PFSK-1 (cell line): Measurements from ENCODE around the gene ACADS.

ENCODE experiments used
- POLR2AphosphoS5 ChIP-seq: IDR thresholded peaks from 2 replicates; pipeline ENCODE4 v1.6.1; 2012; ENCODE audit warnings: low read depth, mild to moderate bottlenecking, control low read depth, low read length, moderate library complexity
- SIN3A ChIP-seq: IDR thresholded peaks from 2 replicates; pipeline ENCODE4 v1.6.1; 2012; ENCODE audit warnings: mild to moderate bottlenecking, low read length, moderate library complexity, borderline replicate concordance; ENCODE audit not compliant: insufficient read depth
- TAF1 ChIP-seq: IDR thresholded peaks from 2 replicates; pipeline ENCODE4 v1.6.1; 2012; ENCODE audit warnings: low read length, control low read depth, borderline replicate concordance; ENCODE audit not compliant: insufficient read depth
- TF ChIP-seq, protein P1 (sequence below), 2 experiments: IDR thresholded peaks; 2 replicates each; pipeline versions ENCODE4 v1.6.1 to v1.8.0; 2011 to 2012; ENCODE audit warnings: low read depth in 2 of 2, low read length in 2 of 2, control low read depth in 1 of 2, inconsistent platforms in 1 of 2, mild to moderate bottlenecking in 1 of 2, moderate library complexity in 1 of 2; ENCODE audit not compliant: insufficient read depth in 1 of 2

DNA sequence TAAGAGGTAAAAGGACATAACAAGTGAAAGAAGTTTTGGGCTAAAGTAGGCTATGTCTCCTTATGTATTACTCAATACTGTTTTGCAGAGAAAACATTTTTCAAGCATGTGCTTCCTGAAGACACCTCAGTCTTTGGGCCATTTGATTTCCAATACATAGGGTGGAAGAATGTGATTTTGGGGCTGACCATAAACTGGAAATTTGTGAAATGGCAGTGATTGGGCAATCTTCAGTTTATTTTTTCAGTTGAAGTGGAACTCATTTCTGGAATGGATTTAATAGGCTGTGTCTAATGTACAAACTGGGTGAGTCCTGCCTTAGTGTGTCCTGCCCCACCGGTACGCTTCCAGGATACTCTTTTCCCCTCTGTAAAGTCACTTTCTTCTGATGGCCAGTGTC lies 2.8 kb upstream of the ACADS start:
- TF ChIP-seq POLR2AphosphoS5 (no peak), SIN3A (no peak), TAF1 (no peak)
- TF ChIP-seq, protein P1, sequence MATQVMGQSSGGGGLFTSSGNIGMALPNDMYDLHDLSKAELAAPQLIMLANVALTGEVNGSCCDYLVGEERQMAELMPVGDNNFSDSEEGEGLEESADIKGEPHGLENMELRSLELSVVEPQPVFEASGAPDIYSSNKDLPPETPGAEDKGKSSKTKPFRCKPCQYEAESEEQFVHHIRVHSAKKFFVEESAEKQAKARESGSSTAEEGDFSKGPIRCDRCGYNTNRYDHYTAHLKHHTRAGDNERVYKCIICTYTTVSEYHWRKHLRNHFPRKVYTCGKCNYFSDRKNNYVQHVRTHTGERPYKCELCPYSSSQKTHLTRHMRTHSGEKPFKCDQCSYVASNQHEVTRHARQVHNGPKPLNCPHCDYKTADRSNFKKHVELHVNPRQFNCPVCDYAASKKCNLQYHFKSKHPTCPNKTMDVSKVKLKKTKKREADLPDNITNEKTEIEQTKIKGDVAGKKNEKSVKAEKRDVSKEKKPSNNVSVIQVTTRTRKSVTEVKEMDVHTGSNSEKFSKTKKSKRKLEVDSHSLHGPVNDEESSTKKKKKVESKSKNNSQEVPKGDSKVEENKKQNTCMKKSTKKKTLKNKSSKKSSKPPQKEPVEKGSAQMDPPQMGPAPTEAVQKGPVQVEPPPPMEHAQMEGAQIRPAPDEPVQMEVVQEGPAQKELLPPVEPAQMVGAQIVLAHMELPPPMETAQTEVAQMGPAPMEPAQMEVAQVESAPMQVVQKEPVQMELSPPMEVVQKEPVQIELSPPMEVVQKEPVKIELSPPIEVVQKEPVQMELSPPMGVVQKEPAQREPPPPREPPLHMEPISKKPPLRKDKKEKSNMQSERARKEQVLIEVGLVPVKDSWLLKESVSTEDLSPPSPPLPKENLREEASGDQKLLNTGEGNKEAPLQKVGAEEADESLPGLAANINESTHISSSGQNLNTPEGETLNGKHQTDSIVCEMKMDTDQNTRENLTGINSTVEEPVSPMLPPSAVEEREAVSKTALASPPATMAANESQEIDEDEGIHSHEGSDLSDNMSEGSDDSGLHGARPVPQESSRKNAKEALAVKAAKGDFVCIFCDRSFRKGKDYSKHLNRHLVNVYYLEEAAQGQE (IDR thresholded peaks at IDR 0.05; ENCODE audit: insufficient read depth in 1 of 2, low read depth in 2 of 2, low read length in 2 of 2) = no peak
